Tibial nerve (tissue), 4 donors: ENCODE data around the gene FGF14. TPM values are rescaled to one million over a fixed set of nuclear protein-coding genes. Genes with fewer than 3 reads are reported as not detected.

ENCODE experiments used
- DNase-seq, 2 donors: peaks; one replicate each; pipeline ENCODE4 v3.0.0-alpha.2; 2019; ENCODE audit warnings: low spot score in 2 of 2
- H3K27ac ChIP-seq, 4 donors: fragments of 200-600 bp; sonication (generic) in 3 of 4; one replicate each; pipeline ENCODE4 v1.5.1; 2017 to 2019; ENCODE audit warnings: mild to moderate bottlenecking in 1 of 4
- H3K27me3 ChIP-seq, 2 donors: fragments of 200-600 bp; sonication (generic) in 1 of 2; one replicate each; pipeline versions ENCODE4 v1.5.1 to v1.6.0; 2017 to 2019
- H3K36me3 ChIP-seq, 3 donors: fragments of 200-600 bp; sonication (generic); one replicate each; pipeline ENCODE4 v1.5.1; 2018 to 2019
- H3K4me1 ChIP-seq, 4 donors: fragments of 200-600 bp; sonication (generic) in 3 of 4; one replicate each; pipeline ENCODE4 v1.5.1; 2017 to 2019
- H3K4me3 ChIP-seq, 4 donors: fragments of 200-600 bp; sonication (generic) in 3 of 4; one replicate each; pipeline ENCODE4 v1.5.1; 2017 to 2019; ENCODE audit warnings: mild to moderate bottlenecking in 1 of 4, moderate library complexity in 1 of 4
- H3K9me3 ChIP-seq, 4 donors: fragments of 200-600 bp; sonication (generic) in 3 of 4; one replicate each; pipeline ENCODE4 v1.5.1; 2017 to 2019
- EP300 ChIP-seq, 2 donors: sonication (generic); formaldehyde crosslinking; IDR thresholded peaks; one replicate each; pipeline ENCODE4 v1.6.1; 2017; ENCODE audit warnings: antibody characterized with exemption in 2 of 2, mild to moderate bottlenecking in 1 of 2
- POLR2A ChIP-seq, 2 donors: fragments of 450-650 bp; IDR thresholded peaks; one replicate each; pipeline ENCODE4 v1.6.1; 2017; ENCODE audit warnings: antibody characterized with exemption in 2 of 2, mild to moderate bottlenecking in 2 of 2, moderate library complexity in 2 of 2
- WGBS, 2 donors: methylation state at CpG; one replicate each; pipeline ENCODE4 v1.1.5; 2018; 5-methylcytosine and 5-hydroxymethylcytosine counted together
- total RNA-seq, 4 donors: library from RNA; depleted of rRNA; stranded (reverse); fragments of >200 nt; gene quantifications; one replicate each; pipeline ENCODE4 v1.1.0, GENCODE V29; 2016
- TF ChIP-seq, protein P1 (sequence below), 5 experiments: fragments of 200-600 bp in 3 of 5; fragments of 450-650 bp in 2 of 5; sonication (generic) in 3 of 5; IDR thresholded peaks; one replicate each; pipeline ENCODE4 v1.5.1; 2016 to 2019; ENCODE audit warnings: antibody characterized with exemption in 5 of 5, mild to moderate bottlenecking in 3 of 5, moderate library complexity in 2 of 5

FGF14 gene
- total RNA-seq, 4 donors from 2014 or later = 0.20 to 2.1 (median 0.21) TPM; not detected in 1

- Histone ChIP-seq H3K4me3 (no peak overlapping the region), H3K9me3 (no peaks in the 10 kb centered on the region), H3K36me3 (no peaks in the 10 kb centered on the region), H3K4me1 (no peaks in the 10 kb centered on the region), H3K27ac (no peak overlapping the region), H3K27me3 (no peaks in the 10 kb centered on the region)
- DNase-seq = no peak
- TF ChIP-seq POLR2A (IDR thresholded peaks at IDR 0.05) (no peak), EP300 (IDR thresholded peaks at IDR 0.05) (no peak)
- TF ChIP-seq, protein P1, sequence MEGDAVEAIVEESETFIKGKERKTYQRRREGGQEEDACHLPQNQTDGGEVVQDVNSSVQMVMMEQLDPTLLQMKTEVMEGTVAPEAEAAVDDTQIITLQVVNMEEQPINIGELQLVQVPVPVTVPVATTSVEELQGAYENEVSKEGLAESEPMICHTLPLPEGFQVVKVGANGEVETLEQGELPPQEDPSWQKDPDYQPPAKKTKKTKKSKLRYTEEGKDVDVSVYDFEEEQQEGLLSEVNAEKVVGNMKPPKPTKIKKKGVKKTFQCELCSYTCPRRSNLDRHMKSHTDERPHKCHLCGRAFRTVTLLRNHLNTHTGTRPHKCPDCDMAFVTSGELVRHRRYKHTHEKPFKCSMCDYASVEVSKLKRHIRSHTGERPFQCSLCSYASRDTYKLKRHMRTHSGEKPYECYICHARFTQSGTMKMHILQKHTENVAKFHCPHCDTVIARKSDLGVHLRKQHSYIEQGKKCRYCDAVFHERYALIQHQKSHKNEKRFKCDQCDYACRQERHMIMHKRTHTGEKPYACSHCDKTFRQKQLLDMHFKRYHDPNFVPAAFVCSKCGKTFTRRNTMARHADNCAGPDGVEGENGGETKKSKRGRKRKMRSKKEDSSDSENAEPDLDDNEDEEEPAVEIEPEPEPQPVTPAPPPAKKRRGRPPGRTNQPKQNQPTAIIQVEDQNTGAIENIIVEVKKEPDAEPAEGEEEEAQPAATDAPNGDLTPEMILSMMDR (IDR thresholded peaks at IDR 0.05) = no peak
- 58 to 59% methylated on average over 2 of the region's 2 CpGs for WGBS, 2 donors
Observed at GRCh38 chr13:101738336-101738735, 663.5 kb downstream of the FGF14 start.

DNA sequence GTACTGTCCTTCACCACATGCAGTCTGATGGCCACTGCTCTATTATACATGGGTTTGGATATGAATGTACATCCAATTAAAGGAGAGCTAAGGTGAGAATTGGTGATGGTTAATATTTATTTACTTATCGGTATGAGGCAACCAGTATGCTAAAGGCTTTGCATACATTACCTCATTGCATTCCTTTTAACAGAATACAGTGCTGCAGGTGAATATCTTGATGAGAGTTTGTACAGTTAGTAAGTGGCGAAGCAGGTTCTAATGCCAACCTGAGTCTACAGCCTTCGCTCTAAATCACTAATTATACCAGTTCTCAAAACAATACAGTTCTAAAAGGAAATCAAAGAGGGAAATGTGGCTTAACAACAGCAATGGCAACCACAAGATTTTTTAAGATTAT lies 665.3 kb downstream of the FGF14 start:
- DNase-seq = no peak
- WGBS, 2 donors = 63 to 65% methylated on average over 3 of the region's 3 CpGs
- TF ChIP-seq POLR2A (IDR thresholded peaks at IDR 0.05) = no peak
- TF ChIP-seq EP300 (IDR thresholded peaks at IDR 0.05) = no peak
- TF ChIP-seq, protein P1 (IDR thresholded peaks at IDR 0.05) = no peak
- Histone ChIP-seq H3K4me1 (no peaks in the 10 kb centered on the region), H3K36me3 (no peaks in the 10 kb centered on the region), H3K9me3 (no peaks in the 10 kb centered on the region), H3K27me3 (no peaks in the 10 kb centered on the region), H3K4me3 (no peak overlapping the region), H3K27ac (no peak overlapping the region)

DNA sequence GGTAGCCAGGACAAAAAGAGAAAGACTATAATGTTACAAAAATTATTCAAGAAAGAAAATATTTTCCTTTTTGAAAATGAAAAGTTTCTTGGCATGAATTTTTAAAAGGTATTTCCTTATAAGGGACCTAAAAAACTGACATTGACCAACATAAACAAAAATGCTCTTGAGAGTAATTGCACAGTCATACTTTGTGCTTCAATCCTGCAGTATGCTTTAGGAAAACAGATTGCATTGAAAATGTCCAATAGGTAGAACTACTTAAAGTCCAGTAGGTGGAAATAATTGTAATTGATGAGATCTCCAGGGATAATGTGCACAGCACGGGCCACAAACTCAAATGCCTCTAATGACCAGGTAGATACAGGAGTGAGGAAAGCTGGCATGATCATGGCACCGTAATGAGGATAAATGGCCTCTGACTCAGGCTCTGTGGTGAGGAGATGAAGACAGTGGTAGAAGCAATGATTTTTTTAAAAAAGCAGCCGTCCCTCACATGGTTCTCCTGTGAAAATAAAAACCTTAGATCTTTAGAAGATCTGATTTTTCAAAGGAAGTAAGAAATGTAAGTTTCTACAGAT lies 671.3 kb downstream of the FGF14 start:
- Histone ChIP-seq H3K4me3 (no peak overlapping the region), H3K9me3 (no peaks in the 10 kb centered on the region), H3K4me1 (no peaks in the 10 kb centered on the region), H3K27ac (no peak overlapping the region), H3K27me3 (no peaks in the 10 kb centered on the region), H3K36me3 (no peaks in the 10 kb centered on the region)
- DNase-seq = no peak
- WGBS, 2 donors = 84 to 85% methylated on average over 3 of the region's 3 CpGs
- TF ChIP-seq POLR2A (IDR thresholded peaks at IDR 0.05) = no peak
- no peak for TF ChIP-seq EP300 (IDR thresholded peaks at IDR 0.05)
- TF ChIP-seq, protein P1 (IDR thresholded peaks at IDR 0.05) = no peak

GRCh38 chr13:101728615-101729014 lies 673.2 kb downstream of the FGF14 start:
- Histone ChIP-seq H3K4me1 (no peaks in the 10 kb centered on the region), H3K36me3 (no peaks in the 10 kb centered on the region), H3K9me3 (no peaks in the 10 kb centered on the region), H3K27ac (no peak overlapping the region), H3K27me3 (no peaks in the 10 kb centered on the region), H3K4me3 (no peak overlapping the region)
- 79% methylated on average over 3 of the region's 3 CpGs for WGBS, 2 donors
- no peak for DNase-seq
- TF ChIP-seq, protein P1 (IDR thresholded peaks at IDR 0.05) = no peak
- no peak for TF ChIP-seq POLR2A (IDR thresholded peaks at IDR 0.05)
- TF ChIP-seq EP300 (IDR thresholded peaks at IDR 0.05) = no peak

DNA sequence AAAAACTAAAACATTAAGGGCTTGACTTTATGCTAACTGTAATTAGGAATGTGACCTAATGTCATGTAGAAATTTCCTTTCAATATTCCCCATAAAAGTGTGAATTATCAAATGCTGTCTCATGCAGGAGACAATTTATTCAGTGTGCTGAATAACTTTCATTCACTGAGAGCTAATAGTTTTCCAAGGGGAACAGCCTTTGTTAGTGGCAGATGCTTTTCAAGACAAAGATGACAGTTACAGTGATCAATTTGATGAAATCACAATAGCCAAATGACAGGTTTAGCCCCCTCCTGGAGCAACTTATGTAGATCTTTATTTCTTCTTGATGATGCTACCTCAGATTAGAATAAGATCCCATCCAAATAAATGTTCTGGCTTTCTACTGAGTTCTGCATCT lies 673.8 kb downstream of the FGF14 start:
- Histone ChIP-seq H3K27me3 (no peaks in the 10 kb centered on the region), H3K4me1 (no peaks in the 10 kb centered on the region), H3K36me3 (no peaks in the 10 kb centered on the region), H3K27ac (no peak overlapping the region), H3K4me3 (no peak overlapping the region), H3K9me3 (no peaks in the 10 kb centered on the region)
- TF ChIP-seq, protein P1 (IDR thresholded peaks at IDR 0.05) = no peak
- no peak for DNase-seq
